COLO829 (cell line): ENCODE data around the gene FFAR3.
A peak's percentile ranks its signal among the peaks of the same experiment; 100 is the strongest.
"Not testable (repeated sequence)": the region's sequence is repeated elsewhere in the genome, so short reads cannot be mapped to it uniquely, and the experiment has no call there.

ENCODE experiments used
- DNase-seq: peaks from one replicate; pipeline ENCODE4 v3.0.0; 2012; ENCODE audit warnings: low spot score

FFAR3 gene

GRCh38 chr19:35350591-35350990 is 7.7 kb upstream of the FFAR3 start:
- DNase-seq, result no peak

GRCh38 chr19:35351411-35352176 is 6.7 kb upstream of the FFAR3 start:
- no peak for DNase-seq

GRCh38 chr19:35352177-35352447 is 6.1 kb upstream of the FFAR3 start:
- no peak for DNase-seq

- peak; percentile 89 for DNase-seq
Observed at GRCh38 chr19:35352448-35353304, 5.6 kb upstream of the FFAR3 start.

- DNase-seq, result no peak
Observed at GRCh38 chr19:35353635-35354034, 4.6 kb upstream of the FFAR3 start.

- no peak for DNase-seq
Observed at GRCh38 chr19:35354898-35355297, 3.4 kb upstream of the FFAR3 start.

GRCh38 chr19:35355791-35356460 is 2.3 kb upstream of the FFAR3 start:
- no peak for DNase-seq

- not testable (repeated sequence) for DNase-seq
Observed at GRCh38 chr19:35358834-35359233, 574 bp downstream of the FFAR3 start.

GRCh38 chr19:35359395-35359794 is 1.1 kb downstream of the FFAR3 start:
- DNase-seq, result not testable (repeated sequence)

- DNase-seq, result not testable (repeated sequence)
Observed at GRCh38 chr19:35360081-35360480, 1.8 kb downstream of the FFAR3 start.

GRCh38 chr19:35360880-35361420 is 2.7 kb downstream of the FFAR3 start:
- no peak for DNase-seq

- DNase-seq, result no peak
Observed at GRCh38 chr19:35362261-35363000, 4.2 kb downstream of the FFAR3 start.

GRCh38 chr19:35363001-35363590 is 4.8 kb downstream of the FFAR3 start:
- no peak for DNase-seq

GRCh38 chr19:35363711-35364425 is 5.6 kb downstream of the FFAR3 start:
- DNase-seq, result no peak

GRCh38 chr19:35365303-35365702 is 7.0 kb downstream of the FFAR3 start:
- DNase-seq, result no peak

GRCh38 chr19:35368378-35368777 is 10.1 kb downstream of the FFAR3 start:
- DNase-seq, result no peak

GRCh38 chr19:35369522-35369921 is 11.3 kb downstream of the FFAR3 start:
- no peak for DNase-seq

GRCh38 chr19:35370722-35371121 is 12.5 kb downstream of the FFAR3 start, which contains the start of gene GPR42:
Gene GPR42, plus strand, starts transcription at chr19:35371068. Its CDS starts 292 bp downstream, at chr19:35371360.
- no peak for DNase-seq

- DNase-seq, result no peak
Observed at GRCh38 chr19:35373492-35373891, 15.2 kb downstream of the FFAR3 start.

- DNase-seq, result not testable (repeated sequence)
Observed at GRCh38 chr19:35374031-35374430, 15.8 kb downstream of the FFAR3 start.
